ENCODE data around the gene SESN1. TPM values are rescaled to one million over a fixed set of nuclear protein-coding genes. Genes with fewer than 3 reads are reported as not detected.

The SESN1 gene
- polyA plus RNA-seq, 1 experiment, result 29.6 TPM

DNA sequence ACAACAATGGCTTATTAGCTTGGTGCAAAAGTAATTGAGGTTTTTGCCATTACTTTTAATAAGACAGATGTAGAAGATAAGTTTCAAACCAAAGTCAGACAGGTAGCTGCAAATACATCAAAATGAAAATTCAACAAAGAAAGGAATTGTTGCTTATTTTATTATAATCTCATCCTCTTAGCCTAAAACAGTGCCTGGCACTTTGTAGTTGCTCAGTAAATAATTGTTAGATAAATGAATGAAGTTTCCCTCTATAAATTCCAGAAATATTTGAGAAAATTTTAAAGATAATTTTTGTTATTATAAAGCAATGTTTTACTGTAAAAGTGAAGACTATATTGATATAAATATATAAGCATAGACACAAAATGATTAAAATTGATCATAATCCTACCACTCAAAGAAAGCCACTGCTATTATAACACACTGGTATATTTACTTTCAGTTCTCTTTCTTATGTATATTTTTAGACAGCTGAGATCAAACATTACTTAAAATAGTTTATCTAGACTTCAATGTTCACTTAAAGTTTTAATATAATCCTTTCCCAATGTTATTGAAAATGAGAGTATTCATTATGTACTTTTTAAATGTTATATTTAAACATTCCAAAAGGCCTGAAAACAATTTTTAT, 42.5 kb downstream of the SESN1 start:
- POLR2A ChIA-PET, result interaction anchor here (1.6 kb wide), 1 partner anchor 42 kb away, joined by 5 read pairs; the partner anchor contains the start of gene SESN1
- Histone ChIP-seq H3K27me3 (ENCODE audit: control insufficient read depth, insufficient read depth, low read length) (no peaks in the 10 kb centered on the region), H3K27ac (ENCODE audit: low read depth, low read length) (no peak overlapping the region), H3K9me3 (ENCODE audit: control insufficient read depth, insufficient read depth, low read length) (no peaks in the 10 kb centered on the region), H3K4me3 (ENCODE audit: low read depth, low read length) (no peak overlapping the region)
- CTCF ChIA-PET, result interaction anchor here (2.4 kb wide), 1 partner anchor 21 kb away, joined by 9 read pairs; no protein-coding TSS in a partner anchor
- TF ChIP-seq, protein P1, sequence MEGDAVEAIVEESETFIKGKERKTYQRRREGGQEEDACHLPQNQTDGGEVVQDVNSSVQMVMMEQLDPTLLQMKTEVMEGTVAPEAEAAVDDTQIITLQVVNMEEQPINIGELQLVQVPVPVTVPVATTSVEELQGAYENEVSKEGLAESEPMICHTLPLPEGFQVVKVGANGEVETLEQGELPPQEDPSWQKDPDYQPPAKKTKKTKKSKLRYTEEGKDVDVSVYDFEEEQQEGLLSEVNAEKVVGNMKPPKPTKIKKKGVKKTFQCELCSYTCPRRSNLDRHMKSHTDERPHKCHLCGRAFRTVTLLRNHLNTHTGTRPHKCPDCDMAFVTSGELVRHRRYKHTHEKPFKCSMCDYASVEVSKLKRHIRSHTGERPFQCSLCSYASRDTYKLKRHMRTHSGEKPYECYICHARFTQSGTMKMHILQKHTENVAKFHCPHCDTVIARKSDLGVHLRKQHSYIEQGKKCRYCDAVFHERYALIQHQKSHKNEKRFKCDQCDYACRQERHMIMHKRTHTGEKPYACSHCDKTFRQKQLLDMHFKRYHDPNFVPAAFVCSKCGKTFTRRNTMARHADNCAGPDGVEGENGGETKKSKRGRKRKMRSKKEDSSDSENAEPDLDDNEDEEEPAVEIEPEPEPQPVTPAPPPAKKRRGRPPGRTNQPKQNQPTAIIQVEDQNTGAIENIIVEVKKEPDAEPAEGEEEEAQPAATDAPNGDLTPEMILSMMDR (IDR thresholded peaks at IDR 0.05; ENCODE audit: low read depth, low read length), result no peak
- DNase-seq (ENCODE audit: low read depth, low spot score), result no peak

DNA sequence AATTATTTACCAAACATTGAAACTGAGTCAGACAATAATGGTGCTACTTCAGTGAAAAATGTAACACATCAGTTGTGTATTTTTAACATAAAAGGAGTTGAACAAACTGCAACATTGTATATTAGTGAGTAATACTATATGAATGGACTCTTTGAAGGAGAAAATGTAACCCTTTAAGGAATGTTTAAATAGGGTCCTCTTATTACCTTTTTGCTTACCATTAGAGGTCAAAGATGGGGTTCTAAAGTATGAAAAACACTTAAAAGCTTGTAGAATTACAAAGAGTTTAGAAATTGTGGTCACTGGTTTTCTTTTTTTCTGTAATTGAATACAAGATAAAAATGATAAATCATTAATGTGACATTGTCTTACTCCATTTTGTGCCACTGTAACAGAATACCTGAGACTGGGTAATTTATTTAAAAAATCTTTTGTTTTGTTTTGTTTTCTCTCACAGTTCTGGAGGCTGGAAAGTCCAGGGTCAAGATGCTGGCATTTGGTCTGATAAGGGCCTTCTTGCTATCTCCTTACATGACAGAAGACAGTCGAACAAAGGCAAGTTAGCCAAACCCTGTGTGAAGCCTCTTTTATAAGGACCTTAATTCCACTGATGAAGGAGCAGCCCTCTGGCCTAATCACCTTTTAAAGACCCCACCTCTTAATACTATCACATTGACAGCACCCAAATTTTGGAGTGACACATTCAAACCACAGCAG, 43.2 kb downstream of the SESN1 start:
- ChIA-PET CTCF (interaction anchor here (0.7 to 2.4 kb wide), 2 partner anchors 16 to 22 kb away, joined by 3 to 9 read pairs; no protein-coding TSS in a partner anchor), POLR2A (interaction anchor here (1.6 kb wide), 1 partner anchor 43 kb away, joined by 5 read pairs; the partner anchor contains the start of gene SESN1)
- no peaks in the 10 kb centered on the region for H3K27me3 ChIP-seq (ENCODE audit: control insufficient read depth, insufficient read depth, low read length)
- H3K4me3 ChIP-seq (ENCODE audit: low read depth, low read length), result no peak overlapping the region
- DNase-seq (ENCODE audit: low read depth, low spot score), result no peak
- no peaks in the 10 kb centered on the region for H3K9me3 ChIP-seq (ENCODE audit: control insufficient read depth, insufficient read depth, low read length)
- TF ChIP-seq, protein P1 (IDR thresholded peaks at IDR 0.05; ENCODE audit: low read depth, low read length), result no peak
- H3K27ac ChIP-seq (ENCODE audit: low read depth, low read length), result no peak overlapping the region

DNA sequence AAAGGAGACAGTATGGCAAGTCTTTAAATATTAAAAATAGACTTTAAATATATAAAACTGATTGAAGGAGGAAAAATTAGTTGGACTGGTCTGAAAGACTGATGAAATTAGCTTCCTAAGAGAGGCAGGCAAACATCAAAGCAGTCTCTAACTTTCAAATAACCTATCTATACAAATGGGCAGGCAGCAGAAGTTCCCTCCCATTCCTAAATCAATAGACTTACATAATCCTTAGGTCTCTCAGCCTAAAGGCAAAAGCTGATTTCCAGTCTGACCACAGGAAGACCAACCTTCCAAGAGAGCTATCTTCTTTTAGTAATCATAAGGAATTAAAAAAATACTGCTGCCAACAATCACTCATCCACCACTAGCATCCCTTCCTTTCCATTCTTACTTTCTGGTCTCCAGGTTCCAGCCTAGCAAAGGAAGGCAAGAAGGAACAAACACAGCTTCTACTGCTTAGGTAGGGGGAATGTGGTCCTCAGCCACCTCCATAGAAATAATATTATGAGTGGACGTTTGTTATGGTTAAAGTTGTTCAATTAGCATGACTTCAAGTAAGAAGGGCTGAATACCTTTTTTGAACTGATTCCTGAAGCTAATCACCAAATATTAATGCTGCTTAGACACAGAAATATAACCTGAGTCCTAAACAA, 44.1 kb downstream of the SESN1 start:
- no peak for DNase-seq (ENCODE audit: low read depth, low spot score)
- Histone ChIP-seq H3K27me3 (ENCODE audit: control insufficient read depth, insufficient read depth, low read length) (no peaks in the 10 kb centered on the region), H3K4me3 (ENCODE audit: low read depth, low read length) (no peak overlapping the region), H3K9me3 (ENCODE audit: control insufficient read depth, insufficient read depth, low read length) (no peaks in the 10 kb centered on the region; the same call in 1 of the 2 replicates), H3K27ac (ENCODE audit: low read depth, low read length) (no peak overlapping the region)
- ChIA-PET POLR2A (no interaction called here), CTCF (interaction anchor here (0.7 to 2.4 kb wide), 2 partner anchors 16 to 23 kb away, joined by 3 to 9 read pairs; no protein-coding TSS in a partner anchor)
- TF ChIP-seq, protein P1 (IDR thresholded peaks at IDR 0.05; ENCODE audit: low read depth, low read length), result no peak

DNA sequence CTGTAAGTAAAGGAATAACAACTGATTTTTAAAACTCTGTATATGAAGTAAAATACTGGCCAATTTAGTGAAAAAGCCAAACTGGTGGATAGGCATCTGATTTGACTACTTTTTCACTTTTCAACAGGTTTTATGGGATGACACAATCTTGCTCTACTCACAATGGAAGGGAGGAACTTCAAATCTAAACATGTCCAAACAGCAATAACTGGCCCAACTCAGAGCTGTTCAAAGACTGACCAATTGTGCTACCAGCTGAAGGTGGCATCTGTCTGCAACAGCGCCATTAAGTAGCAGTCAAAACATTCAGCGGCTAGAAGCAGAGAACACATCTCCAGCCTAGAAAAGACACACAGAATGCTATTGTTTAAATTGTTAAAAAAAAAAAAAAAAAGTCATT, 44.6 kb downstream of the SESN1 start:
- ChIA-PET POLR2A (no interaction called here), CTCF (interaction anchor here (2.4 kb wide), 1 partner anchor 23 kb away, joined by 9 read pairs; no protein-coding TSS in a partner anchor)
- Histone ChIP-seq H3K27ac (ENCODE audit: low read depth, low read length) (no peak overlapping the region), H3K4me3 (ENCODE audit: low read depth, low read length) (no peak overlapping the region), H3K9me3 (ENCODE audit: control insufficient read depth, insufficient read depth, low read length) (no peaks in the 10 kb centered on the region; the same call in 1 of the 2 replicates), H3K27me3 (ENCODE audit: control insufficient read depth, insufficient read depth, low read length) (no peaks in the 10 kb centered on the region)
- TF ChIP-seq, protein P1 (IDR thresholded peaks at IDR 0.05; ENCODE audit: low read depth, low read length), result no peak
- DNase-seq (ENCODE audit: low read depth, low spot score), result no peak

All from AG04450 (cell line).